Measurements from ENCODE around the gene SPRR2F. TPM values are rescaled to one million over a fixed set of nuclear protein-coding genes. Genes with fewer than 3 reads are reported as not detected.

The SPRR2F gene
- total and polyA plus RNA-seq, 10 of the 15 experiments (the other 5 are each of a cell fraction or from before 2014, with no cell fraction given): 0.18 to 0.27 TPM; not detected in 8

DNA sequence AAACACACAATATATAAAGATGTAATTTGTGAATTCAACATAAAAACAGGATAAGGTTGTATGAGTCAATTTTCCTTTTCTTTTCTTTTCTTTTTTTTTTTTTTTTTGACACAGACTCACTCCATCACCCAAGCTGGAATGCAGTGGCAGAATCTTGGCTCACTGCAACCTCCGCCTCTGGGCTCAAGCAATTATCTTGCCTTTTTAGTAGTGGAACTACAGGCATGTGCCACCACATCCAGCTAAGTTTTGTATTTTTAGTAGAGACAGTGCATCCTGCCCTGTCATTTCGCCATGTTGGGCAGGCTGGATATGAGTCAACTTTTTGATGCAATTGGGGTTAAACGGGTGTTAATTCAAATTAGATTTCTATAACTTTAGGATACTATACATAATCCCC lies 31.6 kb downstream of the SPRR2F start:
- ATAC-seq (no peak), DNase-seq (ENCODE audit: low read depth, low spot score) (no peak), FAIRE-seq (no peak)
- Histone ChIP-seq H3K9ac (ENCODE audit: control insufficient read depth, insufficient read depth, low read length) (no peak overlapping the region), H3K36me3 (ENCODE audit: control insufficient read depth in 2 of 2, insufficient read depth in 2 of 2, low read length in 1 of 2) (no peaks in the 10 kb centered on the region), H3K27me3 (replicated peaks in 1 of 2; ENCODE audit: control insufficient read depth in 2 of 2, insufficient read depth in 2 of 2, low read length in 1 of 2) (no peaks in the 10 kb centered on the region), H3K4me1 (ENCODE audit: control insufficient read depth, insufficient read depth, low read length) (no peaks in the 10 kb centered on the region), H3K4me3 (no peak overlapping the region), H3K4me2 (ENCODE audit: control insufficient read depth, insufficient read depth) (no peak overlapping the region), H3K9me3 (replicated peaks; ENCODE audit: control insufficient read depth, insufficient read depth, low read length) (no peaks in the 10 kb centered on the region), H4K20me1 (ENCODE audit: control insufficient read depth, insufficient read depth) (no peaks in the 10 kb centered on the region), H3K79me2 (ENCODE audit: control insufficient read depth, insufficient read depth, low read length) (no peaks in the 10 kb centered on the region), H3K27ac (ENCODE audit: control insufficient read depth, insufficient read depth) (no peak overlapping the region), H2AFZ (ENCODE audit: control insufficient read depth, low read depth, low read length) (no peak overlapping the region)
- SMC1A ChIA-PET (ENCODE audit: uncharacterized antibody, unreplicated experiment): no interaction called here
- CTCF ChIA-PET: no interaction called here
- intact Hi-C loops (cut with micrococcal nuclease; ENCODE audit: unreplicated experiment) (no loop called here), in situ Hi-C loops (cut with MboI) (no loop called here)
- WGBS (ENCODE audit: insufficient coverage, insufficient replicate concordance, low lambda C conversion rate, missing lambda C conversion rate): 59% methylated on average over 3 of the region's 3 CpGs
- TF ChIP-seq CTCF (IDR thresholded peaks at IDR 0.05 in 2 of 3, conservative IDR thresholded peaks at IDR 0.05 in 1 of 3; ENCODE audit: control insufficient read depth in 2 of 3, extremely low read depth in 1 of 3, insufficient read depth in 1 of 3, low read depth in 3 of 3, low read length in 3 of 3) (no peak), NR2C2 (IDR thresholded peaks at IDR 0.05; ENCODE audit: borderline replicate concordance, control insufficient read depth, insufficient read length, low read depth) (no peak), HDGF (IDR thresholded peaks at IDR 0.05) (no peak), NR2C1 (IDR thresholded peaks at IDR 0.05) (no peak), KAT2A (conservative IDR thresholded peaks at IDR 0.05; ENCODE audit: control insufficient read depth, low read depth, low read length) (no peak), TCF7 (IDR thresholded peaks at IDR 0.05; ENCODE audit: borderline replicate concordance) (no peak), RAD51 (IDR thresholded peaks at IDR 0.05) (no peak), EED (IDR thresholded peaks at IDR 0.05; ENCODE audit: low read depth) (no peak), USF1 (IDR thresholded peaks at IDR 0.05; ENCODE audit: borderline replicate concordance, extremely low read length, insufficient read depth, low read depth, low read length) (no peak), CHD4 (IDR thresholded peaks at IDR 0.05) (no peak), CBX5 (IDR thresholded peaks at IDR 0.05; ENCODE audit: low read depth) (no peak), ZNF622 (IDR thresholded peaks at IDR 0.05) (no peak), SP1 (IDR thresholded peaks at IDR 0.05; ENCODE audit: low read depth, low read length) (no peak), FOXK2 (IDR thresholded peaks at IDR 0.05) (no peak), CHD1 (IDR thresholded peaks at IDR 0.05; ENCODE audit: low read depth, low read length) (no peak), LARP7 (IDR thresholded peaks at IDR 0.05) (no peak), TBL1XR1 (IDR thresholded peaks at IDR 0.05; ENCODE audit: low read depth, low read length) (no peak)
- TF ChIP-seq, protein P1, sequence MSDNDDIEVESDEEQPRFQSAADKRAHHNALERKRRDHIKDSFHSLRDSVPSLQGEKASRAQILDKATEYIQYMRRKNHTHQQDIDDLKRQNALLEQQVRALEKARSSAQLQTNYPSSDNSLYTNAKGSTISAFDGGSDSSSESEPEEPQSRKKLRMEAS (IDR thresholded peaks at IDR 0.05; ENCODE audit: low read depth, low read length): no peak
- TF ChIP-seq, protein P2, sequence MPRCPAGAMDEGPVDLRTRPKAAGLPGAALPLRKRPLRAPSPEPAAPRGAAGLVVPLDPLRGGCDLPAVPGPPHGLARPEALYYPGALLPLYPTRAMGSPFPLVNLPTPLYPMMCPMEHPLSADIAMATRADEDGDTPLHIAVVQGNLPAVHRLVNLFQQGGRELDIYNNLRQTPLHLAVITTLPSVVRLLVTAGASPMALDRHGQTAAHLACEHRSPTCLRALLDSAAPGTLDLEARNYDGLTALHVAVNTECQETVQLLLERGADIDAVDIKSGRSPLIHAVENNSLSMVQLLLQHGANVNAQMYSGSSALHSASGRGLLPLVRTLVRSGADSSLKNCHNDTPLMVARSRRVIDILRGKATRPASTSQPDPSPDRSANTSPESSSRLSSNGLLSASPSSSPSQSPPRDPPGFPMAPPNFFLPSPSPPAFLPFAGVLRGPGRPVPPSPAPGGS (IDR thresholded peaks at IDR 0.05; ENCODE audit: borderline replicate concordance, insufficient read depth, low read depth, low read length, poor library complexity, severe bottlenecking): no peak
- BruUV-seq (replicated peaks): no TSS peak
- RAD21 ChIA-PET (ENCODE audit: unreplicated experiment): no interaction called here
- POLR2A ChIA-PET: interaction anchor here (0.7 kb wide), 1 partner anchor 156 kb away, joined by 3 read pairs; no protein-coding TSS in a partner anchor

All from GM12878 (cell line).